DMS 273 (cell line): ENCODE results near the gene AKR7A3.
"Not testable (repeated sequence)": the region's sequence is repeated elsewhere in the genome, so short reads cannot be mapped to it uniquely, and the experiment has no call there.

Experiments used
- DNase-seq: peaks from one replicate; lab custom pipeline; 2025; ENCODE audit not compliant: unreplicated experiment; lab: John Stamatoyannopoulos, UW

Gene AKR7A3

DNA sequence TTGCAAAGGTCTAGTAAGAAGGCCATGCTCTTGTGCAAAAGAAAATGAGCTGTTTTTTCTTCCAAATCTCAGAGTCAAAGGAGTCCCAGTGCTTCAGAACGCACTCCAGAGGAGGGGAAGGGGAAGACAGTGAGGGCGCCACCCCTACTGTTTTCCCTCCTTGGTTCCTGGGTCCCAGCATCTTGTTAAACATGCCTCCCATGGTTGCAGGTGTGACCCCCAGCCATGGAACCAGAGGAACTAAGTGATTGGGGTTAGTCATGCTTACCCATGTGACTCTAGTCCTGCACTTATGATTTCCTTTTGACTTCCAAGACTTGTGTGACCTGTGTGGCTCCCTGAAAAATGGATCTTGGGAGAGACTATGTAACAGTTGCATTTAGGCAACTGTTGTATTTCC is 6.1 kb upstream of the AKR7A3 start:
- no peak for DNase-seq

DNA sequence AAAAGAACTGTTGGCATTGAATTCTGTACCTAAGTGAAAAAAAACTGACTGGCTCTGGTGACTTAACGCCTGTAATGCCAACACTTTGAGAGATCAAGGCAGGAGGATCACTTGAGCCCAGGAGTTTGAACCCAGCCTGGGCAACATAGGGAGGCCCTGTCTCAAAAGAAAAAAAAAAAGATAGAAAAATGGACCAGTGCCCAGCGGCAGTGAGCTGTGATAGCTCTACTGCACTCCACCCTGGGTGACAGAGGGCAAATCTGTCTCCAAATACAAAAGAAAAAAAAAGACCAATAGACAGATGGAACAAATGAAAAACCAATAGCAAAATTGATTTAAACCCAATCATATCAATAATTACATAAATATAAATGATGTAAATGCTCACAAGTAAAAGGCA is 674 bp upstream of the AKR7A3 start:
- DNase-seq, result no peak

DNA sequence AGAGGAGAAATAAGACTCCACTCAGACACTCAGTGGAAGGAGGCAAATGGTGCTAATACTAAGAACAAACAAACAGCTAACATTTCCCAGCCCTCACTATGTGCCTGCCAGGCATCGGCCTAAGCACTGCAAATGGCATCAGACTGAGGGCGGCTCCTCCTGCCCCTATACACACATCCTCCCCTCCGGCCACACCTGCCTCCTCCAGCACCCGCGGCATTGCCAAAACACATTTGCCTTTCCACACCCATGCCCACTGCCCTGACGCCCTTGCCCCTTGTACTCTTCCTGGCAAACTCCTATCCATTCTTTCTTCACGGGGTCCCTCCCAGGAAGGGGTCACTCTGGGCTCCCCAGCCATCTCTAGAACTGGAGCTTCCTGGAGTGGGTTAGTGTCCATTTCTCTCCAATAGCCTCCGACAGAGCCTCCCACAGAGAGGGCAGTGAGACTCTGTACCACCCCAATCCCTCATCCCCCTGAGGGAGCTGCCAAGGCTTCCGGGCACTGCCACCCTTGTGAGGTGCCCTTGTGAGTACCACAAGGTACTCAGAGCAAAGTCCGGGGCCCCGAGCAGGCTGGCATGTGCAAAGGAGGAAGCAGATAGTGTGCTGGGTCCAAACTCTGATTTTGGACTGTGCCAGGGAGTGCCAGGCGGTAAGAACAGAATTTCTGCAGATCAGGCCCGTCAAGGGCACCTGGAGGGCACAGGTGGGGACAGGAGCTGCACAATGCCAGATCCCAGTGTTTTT is 959 bp downstream of the AKR7A3 start:
- DNase-seq, result no peak

DNA sequence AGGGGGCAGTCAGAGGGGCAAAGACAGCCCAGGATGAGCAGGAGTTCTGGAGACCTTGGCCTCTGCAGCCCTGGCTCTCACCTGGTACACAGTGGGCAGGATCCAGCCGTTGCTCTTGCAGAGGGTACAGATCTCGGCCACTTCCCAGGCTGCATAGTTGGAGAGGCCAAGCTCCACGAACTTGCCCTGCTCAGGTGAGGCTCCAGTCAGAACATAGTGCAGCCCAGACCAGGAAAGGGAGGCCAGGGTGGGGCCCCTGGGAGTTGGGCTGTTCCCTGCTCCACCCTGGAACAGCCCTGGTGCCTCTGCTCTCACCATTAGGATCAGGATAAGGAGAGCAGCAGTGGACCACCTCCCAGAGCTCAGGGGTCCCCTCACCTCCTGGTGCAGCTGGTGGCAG is 2.8 kb downstream of the AKR7A3 start:
- not testable (repeated sequence) for DNase-seq

DNA sequence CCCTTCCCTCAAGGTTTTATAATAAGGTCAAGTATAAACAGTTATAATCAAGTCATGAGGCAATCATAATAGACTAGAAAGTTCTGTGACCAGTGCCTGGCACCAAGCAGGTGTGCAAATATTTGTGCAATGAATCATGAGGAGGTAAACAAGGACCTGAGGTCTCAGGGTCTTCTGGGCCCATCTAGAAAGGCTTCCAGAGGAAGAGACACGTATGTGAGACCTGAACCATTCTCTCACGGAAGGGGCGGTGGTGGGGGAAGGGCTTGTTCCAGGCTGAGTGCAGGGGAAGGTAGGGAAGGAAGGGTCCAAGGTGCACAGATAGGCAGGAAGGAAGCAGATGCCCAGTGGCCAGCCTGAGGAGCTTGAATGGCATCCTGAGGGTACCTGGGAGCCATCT is 3.2 kb downstream of the AKR7A3 start:
- DNase-seq, result not testable (repeated sequence)

DNA sequence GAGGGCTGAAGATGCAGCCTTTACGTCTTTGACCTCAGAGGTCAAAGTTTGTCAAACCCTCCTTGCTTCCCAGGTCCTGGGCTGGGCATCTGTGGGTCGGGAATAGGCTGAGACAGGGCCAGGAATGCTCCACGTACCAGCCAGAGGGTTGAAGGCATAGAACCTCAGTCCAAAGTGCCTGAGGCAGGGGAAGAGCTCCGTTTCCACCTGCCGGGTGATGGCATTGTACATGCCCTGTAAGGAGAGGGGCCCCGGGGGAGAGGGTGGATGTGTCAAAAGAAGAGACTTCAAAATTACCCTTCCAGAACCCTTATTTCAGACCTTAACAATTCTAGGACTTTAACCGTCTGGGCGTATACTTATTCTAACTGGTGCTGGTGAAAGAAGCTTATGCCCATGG is 3.7 kb downstream of the AKR7A3 start:
- DNase-seq, result no peak

DNA sequence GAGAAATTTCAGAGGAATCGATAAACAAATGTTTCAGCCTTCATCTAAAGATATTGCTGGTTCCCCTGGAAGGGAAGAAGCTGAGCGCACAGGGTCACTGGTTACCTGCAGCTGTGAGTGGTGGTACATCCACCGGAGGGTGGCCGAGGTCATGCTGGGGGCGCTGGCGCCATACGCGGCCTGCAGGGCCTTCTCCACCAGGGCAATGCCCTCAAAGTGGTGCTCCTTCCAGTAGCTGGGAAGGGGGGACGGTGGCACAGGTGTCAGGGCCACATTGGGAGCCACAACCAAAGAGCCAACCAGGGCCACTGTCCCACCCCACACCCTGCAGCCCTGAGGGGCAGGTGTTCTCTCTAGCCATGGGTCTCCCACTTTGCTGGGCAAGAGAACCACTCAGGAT is 4.7 kb downstream of the AKR7A3 start:
- DNase-seq, result no peak

DNA sequence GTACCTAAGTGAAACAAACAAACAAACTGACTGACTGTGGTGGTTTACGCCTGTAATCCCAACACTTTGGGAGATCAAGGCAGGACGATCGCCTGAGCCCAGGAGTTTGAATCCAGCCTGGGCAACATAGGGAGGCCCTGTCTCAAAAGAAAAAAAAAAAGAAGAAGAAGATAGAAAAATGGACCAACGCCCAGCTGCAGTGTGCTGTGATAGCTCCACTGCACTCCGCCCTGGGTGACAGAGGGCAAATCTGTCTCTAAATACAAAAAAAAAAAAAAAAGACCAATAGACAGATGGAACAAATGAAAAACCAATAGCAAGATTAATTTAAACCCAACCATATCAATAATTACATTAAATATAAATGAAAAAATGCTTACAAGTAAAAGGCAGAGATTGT is 13.9 kb downstream of the AKR7A3 start:
- DNase-seq, result no peak

DNA sequence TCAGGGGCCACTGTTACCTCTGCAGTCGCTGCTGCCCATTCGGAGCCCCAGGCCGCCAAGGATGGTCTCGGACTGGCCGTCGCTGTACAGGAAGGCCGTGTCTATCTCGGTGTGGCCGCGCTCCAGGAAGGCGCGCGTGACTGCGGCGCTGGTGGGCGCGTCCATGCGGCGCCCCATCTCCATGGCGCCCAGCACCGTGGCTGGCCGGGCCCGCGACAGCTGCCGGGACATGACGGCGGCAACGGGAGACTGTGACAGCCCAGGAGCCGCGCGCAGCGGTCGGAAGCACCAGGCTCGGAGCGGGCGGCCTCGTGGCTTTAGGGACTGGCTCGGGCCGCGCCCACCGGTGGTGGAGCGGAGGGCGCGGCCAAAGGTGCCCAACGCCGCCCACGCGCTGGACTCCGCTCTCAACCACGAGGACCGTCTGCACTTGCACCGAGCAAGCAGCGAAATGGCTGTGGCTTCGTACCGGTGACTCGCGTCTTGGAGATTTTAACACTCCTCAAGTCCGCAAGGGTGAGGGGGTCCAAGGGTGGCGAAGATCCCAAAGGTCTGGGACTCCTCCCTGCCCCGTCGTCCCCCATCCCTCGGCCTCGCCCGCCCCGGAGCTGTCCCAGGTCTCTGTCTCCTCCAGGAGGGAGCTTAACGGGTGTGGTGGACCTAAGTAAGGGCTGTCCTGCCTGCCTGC is 14.6 kb downstream of the AKR7A3 start:
- not testable (repeated sequence) for DNase-seq

DNA sequence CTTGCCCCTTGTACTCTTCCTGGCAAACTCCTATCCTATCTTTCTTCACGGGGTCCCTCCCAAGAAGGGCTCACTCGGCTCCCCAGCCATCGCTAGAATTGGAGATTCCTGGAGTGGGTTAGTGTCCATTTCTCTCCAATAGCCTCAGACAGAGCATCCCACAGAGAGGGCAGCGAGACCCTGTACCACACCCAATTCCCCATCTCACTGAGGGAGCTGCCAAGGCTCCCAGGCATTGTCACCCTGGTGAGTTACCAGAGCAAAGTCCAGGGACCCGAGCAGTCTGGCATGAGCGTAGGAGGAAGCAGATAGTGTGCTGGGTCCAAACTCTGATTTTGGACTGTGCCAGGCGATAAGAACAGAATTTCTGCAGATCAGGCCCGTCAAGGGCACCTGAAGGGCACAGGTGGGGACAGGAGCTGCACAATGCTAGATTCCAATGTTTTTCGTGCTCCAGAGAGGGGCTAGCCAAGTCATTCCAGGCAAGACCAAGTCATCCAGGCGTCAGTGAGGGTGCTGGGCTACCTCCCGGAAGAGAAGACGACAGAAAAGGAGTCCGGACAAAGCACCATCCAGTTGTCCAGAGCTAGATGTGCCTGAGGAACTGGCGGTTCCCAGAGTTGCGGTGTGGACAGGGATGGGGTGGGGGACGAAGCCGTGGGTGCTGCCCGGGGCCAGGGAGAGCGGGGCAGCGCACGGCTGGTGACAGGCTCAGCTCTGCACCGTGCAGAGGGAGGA is 15.3 kb downstream of the AKR7A3 start:
- no peak for DNase-seq

DNA sequence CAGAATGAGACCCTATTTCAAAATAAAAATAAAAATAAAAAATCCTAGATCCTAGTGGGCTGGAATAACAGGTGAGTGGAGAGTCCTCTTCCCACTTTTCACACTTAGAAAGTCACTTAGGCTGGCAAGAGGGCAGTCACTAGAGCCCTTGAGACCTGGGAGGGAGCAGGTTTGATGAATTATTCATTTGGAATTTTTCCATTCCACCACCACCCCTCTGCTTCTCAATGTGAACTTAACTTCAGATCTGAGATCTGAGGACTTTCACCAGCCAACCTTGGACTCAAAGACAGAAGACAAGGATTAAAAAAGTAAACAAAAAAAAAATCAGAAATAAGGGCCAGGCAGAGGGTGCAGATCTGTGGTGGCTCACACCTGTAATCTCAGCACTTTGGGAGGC is 16.5 kb downstream of the AKR7A3 start:
- no peak for DNase-seq

DNA sequence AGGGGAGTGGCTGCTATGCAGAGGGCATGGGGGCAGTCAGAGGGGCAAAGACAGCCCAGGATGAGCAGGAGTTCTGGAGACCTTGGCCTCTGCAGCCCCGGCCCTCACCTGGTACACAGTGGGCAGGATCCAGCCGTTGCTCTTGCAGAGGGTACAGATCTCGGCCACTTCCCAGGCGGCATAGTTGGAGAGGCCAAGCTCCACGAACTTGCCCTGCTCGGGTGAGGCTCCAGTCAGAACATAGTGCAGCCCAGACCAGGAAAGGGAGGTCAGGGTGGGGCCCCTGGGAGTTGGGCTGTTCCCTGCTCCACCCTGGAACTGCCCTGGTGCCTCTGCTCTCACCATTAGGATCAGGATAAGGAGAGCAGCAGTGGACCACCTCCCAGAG is 18.2 kb downstream of the AKR7A3 start:
- DNase-seq, result not testable (repeated sequence)

DNA sequence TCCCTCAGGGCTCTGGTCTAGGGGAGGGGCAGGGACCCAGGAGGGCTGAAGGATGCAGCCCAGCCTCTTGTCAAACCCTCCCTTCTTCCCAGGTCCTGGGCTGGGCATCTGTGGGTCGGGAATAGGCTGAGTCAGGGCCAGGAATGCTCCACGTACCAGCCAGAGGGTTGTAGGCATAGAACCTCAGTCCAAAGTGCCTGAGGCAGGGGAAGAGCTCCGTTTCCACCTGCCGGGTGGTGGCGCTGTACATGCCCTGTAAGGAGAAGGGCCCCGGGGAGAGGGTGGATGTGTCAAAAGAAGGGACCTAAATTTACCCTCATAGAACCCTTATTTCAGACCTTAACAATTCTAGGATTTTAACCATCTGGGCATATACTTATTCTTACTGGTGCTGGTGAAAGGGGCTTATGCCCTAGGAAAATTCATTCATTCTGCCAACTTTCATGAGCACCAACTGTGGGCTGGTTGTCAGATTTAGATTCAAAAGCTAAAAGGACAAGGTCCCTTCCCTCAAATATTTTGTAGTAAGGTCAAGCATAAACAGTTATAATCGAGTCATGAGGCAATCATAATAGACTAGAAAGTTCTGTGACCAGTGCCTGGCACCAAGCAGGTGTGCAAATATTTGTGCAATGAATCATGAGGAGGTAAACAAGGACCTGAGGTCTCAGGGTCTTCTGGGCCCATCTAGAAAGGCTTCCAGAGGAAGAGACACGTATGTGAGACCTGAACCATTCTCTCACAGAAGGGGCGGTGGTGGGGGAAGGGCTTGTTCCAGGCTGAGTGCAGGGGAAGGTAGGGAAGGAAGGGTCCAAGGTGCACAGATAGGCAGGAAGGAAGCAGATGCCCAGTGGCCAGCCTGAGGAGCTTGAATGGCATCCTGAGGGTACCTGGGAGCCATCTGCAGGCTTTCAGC is 18.9 kb downstream of the AKR7A3 start:
- DNase-seq, result not testable (repeated sequence)

DNA sequence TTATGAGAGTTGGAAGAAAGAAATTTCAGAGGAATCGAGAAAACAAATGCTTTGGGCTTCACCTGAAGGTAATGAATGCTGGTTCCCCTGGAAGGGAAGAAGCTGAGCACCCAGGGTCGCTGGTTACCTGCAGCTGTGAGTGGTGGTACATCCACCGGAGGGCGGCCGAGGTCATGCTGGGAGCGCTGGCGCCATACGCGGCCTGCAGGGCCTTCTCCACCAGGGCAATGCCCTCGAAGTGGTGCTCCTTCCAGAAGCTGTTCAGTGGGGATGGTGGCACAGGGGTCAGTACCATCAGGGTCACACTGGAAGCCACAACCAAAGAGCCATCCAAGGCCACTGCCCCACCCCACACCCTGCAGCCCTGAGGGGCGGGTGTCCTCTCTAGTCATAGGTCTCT is 20.1 kb downstream of the AKR7A3 start:
- no peak for DNase-seq

DNA sequence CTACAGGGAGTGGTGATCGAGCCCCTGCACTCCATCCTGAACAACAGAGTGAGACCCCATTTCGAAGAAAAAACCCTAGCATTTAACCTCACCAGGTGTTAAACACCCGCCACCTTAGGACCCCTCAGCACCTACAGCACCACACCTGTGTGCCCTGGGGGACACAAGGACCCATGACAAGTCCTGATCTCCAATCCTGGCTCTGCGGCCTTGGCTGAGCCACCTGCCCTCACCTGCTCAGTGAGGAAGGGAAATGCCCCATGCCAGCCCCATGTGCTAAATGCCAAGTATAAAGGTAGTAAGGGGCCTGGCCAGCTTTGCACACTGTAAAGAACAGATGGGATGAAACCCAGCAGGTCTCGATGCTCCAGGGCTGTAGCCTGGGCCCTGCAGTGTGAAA is 25.8 kb downstream of the AKR7A3 start:
- no peak for DNase-seq

DNA sequence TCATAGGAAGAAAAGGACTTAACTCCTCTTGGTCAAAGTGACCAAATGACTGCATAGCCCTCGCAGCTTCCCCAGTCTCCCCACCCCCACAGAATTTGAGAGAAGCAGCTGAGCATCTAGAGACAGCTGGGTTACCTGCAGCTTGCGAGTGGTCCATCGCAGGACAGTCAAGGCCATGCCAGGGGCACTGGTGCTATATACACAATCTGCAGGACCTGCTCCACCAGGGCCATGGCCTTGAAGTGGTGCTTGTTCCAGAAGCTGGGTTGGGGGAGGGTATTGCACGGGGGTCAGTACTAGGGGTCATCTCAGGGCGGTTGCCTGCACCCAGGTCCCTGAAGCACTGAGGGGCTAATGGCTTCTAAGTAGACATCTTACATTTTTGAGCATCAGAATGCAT is 26.5 kb downstream of the AKR7A3 start:
- DNase-seq, result peak; percentile 34

DNA sequence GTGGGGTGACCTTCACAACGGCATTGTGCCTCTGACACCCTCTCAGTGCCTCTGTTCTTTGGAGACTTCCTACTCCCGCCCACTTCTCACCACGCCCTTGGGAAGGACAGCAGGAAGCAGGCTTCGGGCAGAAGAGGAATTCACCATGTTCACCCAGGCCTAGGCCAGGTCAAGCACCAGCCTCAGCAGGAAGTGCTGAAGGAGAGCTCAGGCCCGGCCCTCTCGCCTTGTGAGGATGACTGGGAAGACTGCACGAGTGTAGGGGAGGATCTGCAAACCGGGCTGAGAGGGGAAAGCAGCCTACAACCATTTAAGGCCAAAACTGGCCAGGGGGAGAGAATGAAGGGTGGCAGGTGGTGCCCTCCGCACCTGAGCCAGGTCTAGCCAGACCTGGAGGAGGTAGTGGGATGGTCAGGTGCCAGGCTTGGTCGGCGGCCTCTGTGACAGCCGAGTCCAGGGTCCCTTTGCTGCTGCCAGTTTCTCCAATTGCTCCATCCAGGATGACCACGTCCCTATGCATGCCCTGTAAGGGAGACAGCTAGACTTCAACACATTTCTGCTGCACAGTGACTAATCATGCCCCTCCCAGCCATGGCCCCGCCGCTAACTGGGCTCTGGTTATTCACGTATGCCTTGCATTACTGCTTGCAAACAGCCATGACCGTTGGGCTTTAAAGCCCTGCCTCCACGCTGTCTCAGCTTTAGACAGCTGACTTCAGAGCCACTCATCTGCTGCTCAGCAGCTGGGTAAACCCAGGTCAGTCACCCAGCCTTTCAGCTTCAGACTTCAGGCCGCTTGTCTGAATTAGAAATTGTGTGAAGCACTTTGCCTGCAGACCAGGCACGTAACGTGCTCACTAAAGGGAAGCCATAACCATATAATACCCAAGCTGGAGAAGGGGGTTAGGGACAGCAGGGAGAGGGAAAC is 28.1 kb downstream of the AKR7A3 start:
- DNase-seq, result peak; percentile 49

DNA sequence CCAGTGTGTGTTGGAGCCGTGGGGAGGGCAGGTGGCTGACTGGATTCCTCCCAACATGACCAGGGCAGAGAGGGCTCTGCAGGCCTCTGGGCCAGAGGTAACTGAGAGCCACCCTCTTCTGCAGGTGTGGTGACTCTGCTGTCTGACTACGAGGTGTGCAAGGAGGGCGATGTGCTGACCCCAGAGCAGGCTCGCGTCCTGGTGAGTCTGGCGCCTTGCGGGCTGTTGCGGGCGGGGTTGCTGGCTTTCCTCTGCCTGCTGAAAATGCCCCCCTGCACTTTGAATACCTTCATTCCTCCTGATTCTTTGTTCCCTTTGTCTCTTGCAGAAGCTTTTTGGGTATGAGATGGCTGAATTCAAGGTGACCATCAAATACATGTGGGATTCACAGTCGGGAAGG is 30.2 kb downstream of the AKR7A3 start:
- DNase-seq, result no peak

DNA sequence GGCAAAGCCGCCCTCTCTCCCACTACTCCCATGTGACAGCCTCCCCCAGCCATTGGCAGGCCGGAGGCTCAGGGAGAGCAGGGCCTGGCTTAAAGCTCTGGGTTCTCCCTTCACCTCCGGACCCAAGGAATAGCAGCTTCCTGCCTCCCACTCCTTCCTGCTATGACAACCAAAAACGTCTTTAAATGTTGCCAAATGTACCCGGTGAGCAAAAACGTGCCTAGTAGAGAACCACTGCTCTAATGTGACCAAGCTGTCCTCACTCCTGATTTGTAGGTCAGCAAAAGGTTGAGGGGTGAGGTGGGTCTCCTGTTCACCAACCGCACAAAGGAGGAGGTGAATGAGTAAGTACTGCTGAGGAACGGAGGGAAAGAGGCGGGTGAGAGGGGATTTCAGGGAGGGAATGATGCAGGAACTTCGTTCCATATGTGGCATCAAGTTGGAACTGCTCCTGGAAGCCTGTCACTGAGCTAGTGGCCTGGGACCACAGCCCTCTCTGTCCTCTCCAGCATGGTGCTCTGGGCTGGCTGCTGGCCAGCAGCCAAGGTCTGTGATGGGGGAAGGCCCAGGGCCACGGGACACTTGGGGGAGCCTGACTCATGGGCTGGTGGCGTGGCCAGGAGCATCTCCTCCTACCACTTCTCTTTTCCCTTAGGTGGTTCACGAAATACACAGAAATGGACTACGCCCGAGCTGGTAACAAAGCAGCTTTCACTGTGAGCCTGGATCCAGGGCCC is 31.2 kb downstream of the AKR7A3 start:
- peak; percentile 13 for DNase-seq
